Stomach smooth muscle (tissue), 2 donors: ENCODE measurements around the gene TELO2.

Experiments used
- H3K27ac ChIP-seq: one replicate; pipeline ENCODE4 v1.7.0; 2013; ENCODE audit warnings: mild to moderate bottlenecking, low read length, inconsistent platforms
- H3K27me3 ChIP-seq, 2 donors: one replicate each; pipeline ENCODE4 v1.7.0; 2013; ENCODE audit warnings: low read length in 2 of 2; ENCODE audit not compliant: insufficient read depth in 2 of 2, control insufficient read depth in 1 of 2
- H3K36me3 ChIP-seq, 2 donors: one replicate each; pipeline ENCODE4 v1.7.0; 2013; ENCODE audit warnings: low read length in 2 of 2; ENCODE audit not compliant: control insufficient read depth in 2 of 2, insufficient read depth in 2 of 2
- H3K4me1 ChIP-seq: one replicate; pipeline ENCODE4 v1.7.0; 2013; ENCODE audit warnings: low read length; ENCODE audit not compliant: control insufficient read depth, insufficient read depth
- H3K4me3 ChIP-seq, 2 donors: one replicate each; pipeline ENCODE4 v1.7.0; 2013; ENCODE audit warnings: low read length in 2 of 2
- H3K9ac ChIP-seq, 2 donors: one replicate each; pipeline ENCODE4 v1.7.0; 2013; ENCODE audit warnings: low read length in 2 of 2, mild to moderate bottlenecking in 1 of 2
- H3K9me3 ChIP-seq, 2 donors: one replicate each; pipeline ENCODE4 v1.7.0; 2013; ENCODE audit warnings: low read length in 2 of 2; ENCODE audit not compliant: control insufficient read depth in 2 of 2
- donor health status: healthy.
- donor health status: Pancreatic carcinoma.

The TELO2 gene

DNA sequence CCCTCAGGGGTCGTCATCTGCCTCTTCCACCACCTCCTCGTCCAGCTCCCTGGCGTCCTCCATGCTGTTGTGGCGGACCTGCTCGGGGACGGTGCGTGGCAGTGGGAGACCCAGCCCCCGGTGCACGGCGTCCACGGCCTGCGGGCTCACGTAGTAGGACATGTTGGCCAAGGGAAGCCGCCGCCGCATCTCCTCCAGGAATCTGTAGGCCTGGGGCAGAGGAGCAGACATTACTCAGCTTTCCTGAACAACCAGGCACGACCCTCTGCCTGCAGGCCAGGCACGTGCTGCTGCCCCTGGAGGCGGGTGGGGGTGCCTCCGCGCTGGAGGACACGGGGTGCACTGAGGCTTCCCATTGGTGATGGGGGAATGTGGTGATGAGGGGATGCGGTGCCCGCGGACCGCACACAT lies 17.8 kb downstream of the TELO2 start:
- Histone ChIP-seq H3K4me3 (no peak overlapping the region), H3K36me3 (peaks cover 3% of the 10 kb centered on the region in 2 donors), H3K27me3 (no peaks in the 10 kb centered on the region), H3K27ac (no peak overlapping the region), H3K9me3 (peaks cover 0 to 3% of the 10 kb centered on the region in 2 donors), H3K9ac (no peak overlapping the region), H3K4me1 (peaks cover 22% of the 10 kb centered on the region)

DNA sequence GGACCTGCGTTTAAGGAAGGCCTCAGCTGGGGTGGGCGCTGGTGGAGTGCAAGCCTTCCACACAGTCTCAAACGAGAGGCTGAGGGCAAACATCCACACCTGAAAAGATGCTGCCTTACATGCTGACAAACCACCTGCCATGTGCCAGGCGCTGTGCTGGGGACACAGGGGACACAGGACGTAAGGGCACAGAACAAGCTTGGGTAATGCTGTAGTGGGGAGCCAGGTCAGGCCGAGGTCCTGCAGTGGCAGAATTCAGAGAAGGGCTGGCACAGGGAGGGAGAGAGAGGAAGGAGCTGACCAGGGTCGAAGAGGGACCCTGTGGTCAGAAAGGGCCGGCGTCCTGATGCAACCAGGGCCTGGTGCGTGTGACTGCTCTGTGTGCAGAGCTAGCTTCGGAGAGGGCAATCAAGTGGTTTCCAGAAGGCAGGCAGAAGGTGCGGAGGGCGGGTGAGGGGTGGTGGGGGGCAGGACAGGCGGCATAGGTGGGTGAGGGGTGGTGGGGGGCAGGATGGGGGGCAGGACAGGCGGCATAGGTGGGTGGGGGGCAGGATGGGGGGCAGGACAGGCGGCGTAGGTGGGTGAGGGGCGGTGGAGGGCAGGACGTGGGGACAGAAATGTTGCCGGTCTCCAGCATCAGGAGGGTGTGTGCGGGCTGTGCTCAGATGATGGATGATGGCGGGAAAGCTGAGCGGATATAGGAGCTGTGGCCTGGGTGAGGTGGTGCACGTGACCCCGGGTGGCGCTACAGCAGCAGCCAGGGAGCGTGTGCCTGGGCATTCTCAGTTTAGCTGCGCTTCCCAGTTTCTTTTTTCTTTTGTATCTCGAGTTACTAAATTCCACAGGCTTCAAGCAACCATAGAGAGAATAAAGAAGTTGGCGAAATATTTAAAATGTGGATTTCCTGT lies 18.8 kb downstream of the TELO2 start:
- Histone ChIP-seq H3K9me3 (peaks cover 0 to 3% of the 10 kb centered on the region in 2 donors), H3K9ac (no peak overlapping the region), H3K4me3 (no peak overlapping the region), H3K4me1 (peaks cover 22% of the 10 kb centered on the region), H3K36me3 (peaks cover 0 to 3% of the 10 kb centered on the region in 2 donors), H3K27me3 (no peaks in the 10 kb centered on the region), H3K27ac (no peak overlapping the region)

DNA sequence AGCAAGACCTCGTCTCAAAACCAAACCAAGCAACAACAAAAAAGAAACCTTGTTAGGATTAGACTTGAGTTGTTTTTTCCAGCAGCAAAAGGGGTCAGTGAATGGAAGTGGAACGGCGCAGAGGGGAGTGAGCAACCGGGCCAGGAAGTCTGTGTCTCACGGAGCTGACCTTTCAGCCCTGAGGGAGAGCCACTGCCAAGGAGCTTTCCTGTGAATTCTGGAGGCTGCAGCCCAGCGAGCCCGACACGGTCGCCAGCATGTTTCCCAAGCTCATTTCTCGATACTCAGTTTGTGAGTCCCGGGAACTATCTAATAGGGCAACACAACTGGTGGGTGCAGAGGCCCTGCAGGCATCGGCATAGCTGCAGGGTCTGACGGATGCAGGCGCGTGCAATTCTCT lies 19.6 kb downstream of the TELO2 start:
- no peak overlapping the region for H3K4me3 ChIP-seq
- H3K27me3 ChIP-seq: no peaks in the 10 kb centered on the region
- H3K27ac ChIP-seq: no peak overlapping the region
- H3K36me3 ChIP-seq: peaks cover 0 to 3% of the 10 kb centered on the region in 2 donors
- H3K4me1 ChIP-seq: peaks cover 22% of the 10 kb centered on the region
- no peak overlapping the region for H3K9ac ChIP-seq
- H3K9me3 ChIP-seq: peaks cover 0 to 3% of the 10 kb centered on the region in 2 donors

DNA sequence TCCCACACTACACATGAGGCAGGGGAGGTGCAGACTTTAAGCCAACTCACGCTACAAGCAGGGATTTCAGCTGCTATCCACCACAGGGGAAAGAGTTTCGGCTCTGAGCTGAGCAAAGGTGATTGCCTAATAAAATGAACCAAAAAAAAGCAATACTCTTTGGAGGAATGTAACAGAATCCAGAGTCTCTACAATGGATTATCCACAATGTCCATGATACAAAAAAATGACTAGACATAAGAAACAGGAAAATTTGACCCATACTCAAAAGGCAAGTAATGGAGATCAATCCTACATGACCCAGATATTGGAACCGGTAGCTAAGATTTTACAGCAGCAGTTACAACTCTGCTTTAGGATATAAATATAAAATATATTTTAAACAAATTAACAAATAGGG lies 21.3 kb downstream of the TELO2 start:
- H3K4me3 ChIP-seq: no peak overlapping the region
- H3K36me3 ChIP-seq: peaks cover 3 to 4% of the 10 kb centered on the region in 2 donors
- peaks cover 0 to 3% of the 10 kb centered on the region in 2 donors for H3K9me3 ChIP-seq
- H3K27ac ChIP-seq: no peak overlapping the region
- H3K9ac ChIP-seq: no peak overlapping the region
- H3K4me1 ChIP-seq: peaks cover 10% of the 10 kb centered on the region
- no peaks in the 10 kb centered on the region for H3K27me3 ChIP-seq

DNA sequence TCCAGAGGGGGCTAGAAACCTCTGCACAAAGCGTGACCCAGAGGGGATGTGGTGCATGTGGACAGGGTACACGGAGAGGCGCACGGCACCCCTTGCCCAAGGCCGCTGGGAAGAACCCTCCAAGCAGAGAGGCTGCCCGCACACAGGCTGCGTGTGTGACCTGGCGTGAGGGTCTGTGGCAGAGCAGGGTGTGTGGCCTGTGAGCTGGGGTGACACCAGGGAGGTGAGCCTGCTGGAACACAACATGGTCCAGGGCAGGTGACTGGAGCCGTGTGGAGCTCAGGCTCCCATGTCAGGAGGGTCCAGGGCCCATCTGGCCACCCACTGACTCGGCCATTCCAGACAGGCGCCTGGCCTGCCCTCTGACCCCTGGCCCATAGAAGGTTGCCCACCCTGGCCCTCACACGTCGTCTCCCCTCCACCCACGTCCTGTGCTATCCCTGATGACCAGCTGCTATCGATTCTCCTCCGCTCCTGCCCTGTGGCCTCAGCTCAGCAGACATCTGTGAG lies 25.5 kb downstream of the TELO2 start:
- Histone ChIP-seq H3K9ac (no peak overlapping the region), H3K27ac (no peak overlapping the region), H3K4me3 (no peak overlapping the region), H3K27me3 (no peaks in the 10 kb centered on the region), H3K9me3 (peaks cover 0 to 3% of the 10 kb centered on the region in 2 donors), H3K4me1 (no peaks in the 10 kb centered on the region), H3K36me3 (peaks cover 8 to 21% of the 10 kb centered on the region in 2 donors)

DNA sequence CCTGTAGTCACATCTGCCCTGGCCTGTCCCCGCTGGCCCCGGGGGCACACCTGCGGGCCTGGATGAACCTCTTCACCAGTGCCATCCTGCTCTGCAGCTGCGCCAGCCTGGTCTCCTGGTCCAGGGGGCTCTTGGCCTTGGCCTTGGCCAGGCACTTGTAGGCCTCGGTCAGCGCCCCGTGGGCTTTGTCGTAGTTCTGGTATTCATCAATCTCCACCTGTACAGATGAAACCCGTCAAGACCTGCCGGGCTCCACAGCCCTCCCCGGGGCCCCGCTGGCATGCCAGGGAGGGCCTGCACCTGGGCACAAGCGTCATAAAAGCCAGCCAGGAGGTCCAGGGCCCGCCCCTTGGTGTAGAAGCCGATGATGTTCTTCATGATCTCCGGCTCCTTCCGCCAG lies 26.7 kb downstream of the TELO2 start:
- Histone ChIP-seq H3K36me3 (peaks cover 5 to 22% of the 10 kb centered on the region in 2 donors), H3K4me3 (no peak overlapping the region), H3K9me3 (no peaks in the 10 kb centered on the region), H3K27me3 (no peaks in the 10 kb centered on the region), H3K9ac (no peak overlapping the region), H3K4me1 (no peaks in the 10 kb centered on the region), H3K27ac (no peak overlapping the region)

DNA sequence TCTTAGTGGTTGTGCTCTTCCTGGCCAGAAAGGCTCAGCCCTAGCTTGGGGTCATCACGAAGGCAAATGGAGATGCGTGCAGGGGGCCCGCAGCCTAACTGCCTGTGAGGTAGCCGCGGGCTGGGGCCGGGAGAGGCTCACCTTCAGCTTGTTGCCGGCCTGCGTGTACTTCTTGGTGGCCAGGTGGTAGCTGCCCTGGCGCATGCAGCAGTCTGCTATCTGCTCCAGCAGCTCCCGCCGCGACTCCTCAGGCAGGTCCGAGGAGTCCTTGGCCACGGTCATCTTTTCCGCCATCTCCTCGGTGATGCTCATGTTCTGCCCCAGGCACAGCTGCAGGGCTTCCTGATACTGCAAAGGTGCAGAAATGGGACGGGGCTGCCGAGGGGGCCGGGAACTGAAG lies 27.3 kb downstream of the TELO2 start:
- H3K27ac ChIP-seq: no peak overlapping the region
- H3K4me3 ChIP-seq: no peak overlapping the region
- H3K9ac ChIP-seq: no peak overlapping the region
- H3K9me3 ChIP-seq: no peaks in the 10 kb centered on the region
- peaks cover 5 to 22% of the 10 kb centered on the region in 2 donors for H3K36me3 ChIP-seq
- no peaks in the 10 kb centered on the region for H3K27me3 ChIP-seq
- H3K4me1 ChIP-seq: no peaks in the 10 kb centered on the region

DNA sequence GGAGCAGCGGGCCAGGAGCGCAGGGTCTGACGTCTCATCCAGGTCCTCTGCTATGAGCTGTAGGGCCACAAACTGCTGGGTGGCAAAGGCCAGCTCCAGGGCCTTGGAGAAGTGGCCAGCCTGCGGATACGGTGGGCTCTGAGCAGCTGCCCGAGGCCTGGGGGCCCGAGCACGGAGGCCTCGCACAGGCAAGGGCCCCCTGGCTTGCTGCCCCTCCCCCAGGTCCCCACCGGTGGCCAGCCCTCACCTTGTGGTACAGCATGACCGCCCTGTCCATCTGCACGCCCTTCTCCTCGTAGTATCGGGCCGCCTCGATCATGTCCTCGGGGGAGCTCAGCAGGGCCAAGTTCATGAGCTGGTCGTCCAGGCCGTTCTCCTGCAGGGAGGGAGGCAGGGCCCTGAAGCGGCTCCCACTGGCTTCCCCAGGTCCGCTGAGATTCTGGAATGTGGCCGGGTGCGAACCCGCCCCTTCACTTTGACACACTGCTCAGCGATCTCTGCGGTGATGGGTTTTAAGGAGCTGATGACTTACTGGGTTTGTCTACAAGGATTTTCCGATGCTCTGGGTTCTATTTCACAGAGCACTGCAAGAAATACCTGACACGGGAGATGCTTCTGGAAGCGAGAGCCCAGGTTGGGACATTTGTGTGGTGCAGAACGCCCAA lies 30.6 kb downstream of the TELO2 start:
- no peak overlapping the region for H3K9ac ChIP-seq
- no peaks in the 10 kb centered on the region for H3K9me3 ChIP-seq
- peaks cover 2% of the 10 kb centered on the region for H3K4me1 ChIP-seq
- no peak overlapping the region for H3K4me3 ChIP-seq
- H3K27me3 ChIP-seq: no peaks in the 10 kb centered on the region
- H3K36me3 ChIP-seq: peaks cover 5 to 19% of the 10 kb centered on the region in 2 donors
- no peak overlapping the region for H3K27ac ChIP-seq

DNA sequence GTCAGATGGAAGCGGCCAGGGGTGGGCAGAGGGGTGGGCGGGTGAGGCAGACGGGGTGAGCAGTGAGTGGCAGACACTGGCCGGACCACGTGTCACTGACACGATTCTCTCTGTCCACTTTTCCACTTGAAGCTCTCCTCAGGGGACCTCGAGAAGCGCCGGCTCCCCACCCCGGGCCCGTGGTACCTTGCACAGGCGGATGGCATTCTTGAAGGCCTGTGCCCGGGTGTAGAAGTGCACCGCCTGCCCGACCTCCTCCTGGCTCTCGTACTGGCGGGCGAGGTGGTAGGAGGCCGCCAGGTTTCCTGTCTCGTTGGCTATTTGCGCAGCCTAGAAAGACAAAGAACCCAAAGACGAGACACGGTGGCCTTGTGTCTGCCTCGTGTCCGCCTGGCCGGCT lies 31.2 kb downstream of the TELO2 start:
- Histone ChIP-seq H3K9ac (no peak overlapping the region), H3K27me3 (no peaks in the 10 kb centered on the region), H3K36me3 (peaks cover 5 to 19% of the 10 kb centered on the region in 2 donors), H3K27ac (no peak overlapping the region), H3K4me3 (no peak overlapping the region), H3K9me3 (no peaks in the 10 kb centered on the region), H3K4me1 (peaks cover 2% of the 10 kb centered on the region)

DNA sequence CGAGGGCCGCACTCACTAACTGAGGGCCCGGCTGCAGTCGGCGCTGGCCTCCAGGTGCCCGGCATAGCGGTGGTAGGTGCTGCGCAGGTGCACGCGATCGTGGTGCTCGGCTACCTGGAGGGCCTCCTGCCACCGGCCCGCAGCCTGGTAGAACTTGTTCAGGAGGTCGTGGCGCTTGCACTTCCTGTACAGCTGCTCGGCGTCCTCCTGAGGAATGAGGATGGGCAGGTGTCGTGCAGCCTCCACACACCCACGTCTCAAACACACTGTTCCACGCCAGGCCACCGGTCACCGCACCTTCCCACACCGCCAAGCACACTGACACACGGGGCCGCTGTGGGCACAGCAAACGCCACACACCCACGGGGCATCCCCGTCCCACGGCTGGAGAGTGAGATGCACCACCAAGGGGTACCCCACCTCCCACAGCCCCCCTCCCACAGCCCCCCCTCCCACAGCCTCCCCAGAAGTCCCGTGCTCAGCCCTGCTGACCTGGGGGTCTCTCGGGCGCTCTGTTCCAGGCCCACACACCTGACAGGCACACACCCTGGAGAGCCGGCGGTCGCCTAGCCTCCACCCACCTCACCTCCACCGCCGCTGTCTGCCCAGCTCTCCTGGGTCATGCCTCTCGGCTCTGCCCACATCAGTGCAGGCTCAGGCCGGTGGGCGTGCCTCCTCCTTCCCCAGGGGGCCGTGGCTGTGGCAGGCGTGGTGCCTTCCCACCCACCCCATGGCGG lies 32.9 kb downstream of the TELO2 start:
- no peak overlapping the region for H3K4me3 ChIP-seq
- H3K9me3 ChIP-seq: no peaks in the 10 kb centered on the region
- H3K27ac ChIP-seq: no peak overlapping the region

More for the DNA sequence above, 32.9 kb downstream of the TELO2 start:
- Histone ChIP-seq H3K4me1 (peaks cover 10% of the 10 kb centered on the region), H3K27me3 (no peaks in the 10 kb centered on the region), H3K9ac (no peak overlapping the region), H3K36me3 (peaks cover 0 to 7% of the 10 kb centered on the region in 2 donors)
